ENCODE data around the gene AGL. TPM values are rescaled to one million over a fixed set of nuclear protein-coding genes. Genes with fewer than 3 reads are reported as not detected.

The AGL gene
- total and polyA plus RNA-seq, 2 of the 13 experiments (the other 11 are each of a cell fraction or from before 2014, with no cell fraction given) = 4.3 to 13.1 TPM

DNA sequence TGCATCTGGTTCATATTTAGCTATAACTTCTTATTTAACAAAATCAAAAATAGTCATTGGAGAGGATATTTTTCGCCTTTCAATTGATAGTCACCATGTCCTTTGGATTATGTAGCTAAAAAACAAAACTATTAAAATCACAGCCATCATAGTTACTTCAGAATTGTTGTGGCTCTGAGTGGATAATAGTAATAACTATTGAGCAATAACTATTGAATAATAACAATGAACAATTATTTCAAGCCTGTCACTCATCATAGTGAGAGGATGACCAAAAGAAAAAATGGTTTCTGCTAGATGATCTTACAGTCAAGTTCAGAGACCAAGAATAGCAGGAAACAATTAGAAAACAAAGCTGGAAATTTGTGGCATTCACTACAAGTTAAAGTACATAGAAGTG is 38.4 kb upstream of the AGL start:
- DNase-seq (ENCODE audit: low spot score) (no peak), ATAC-seq (no peak), FAIRE-seq (no peak)
- H2AFZ ChIP-seq (ENCODE audit: low read length) = no peak overlapping the region
- H3K36me3 ChIP-seq (replicated peaks in 1 of 2; ENCODE audit: control insufficient read depth in 1 of 2, insufficient read depth in 2 of 2, low read length in 2 of 2) = no peaks in the 10 kb centered on the region
- no peak overlapping the region for H3K27ac ChIP-seq (ENCODE audit: extremely low read length, insufficient read depth, low read length)
- intact Hi-C loops (cut with micrococcal nuclease; ENCODE audit: unreplicated experiment) = no loop called here
- H3K27me3 ChIP-seq (ENCODE audit: control insufficient read depth in 1 of 2, insufficient read depth in 2 of 2, low read length in 2 of 2) = peaks cover 0 to 2% of the 10 kb centered on the region in 2 experiments; a peak in 1 of 5 replicates
- no peak overlapping the region for H3K9ac ChIP-seq (ENCODE audit: insufficient read depth, low read depth, low read length)
- H3K9me3 ChIP-seq (ENCODE audit: low read length) = no peaks in the 10 kb centered on the region
- ChIA-PET CTCF (ENCODE audit: low intra/inter-chr PET ratio, low total read pairs) (no interaction called here), POLR2A (no interaction called here)
- no peaks in the 10 kb centered on the region for H3K79me2 ChIP-seq (ENCODE audit: insufficient read depth, low read length)
- in situ Hi-C loops (cut with HindIII; ENCODE audit: extremely low pct_ligation_motif_present, low pct_unique_long_range_greater_than_20kb) = loop anchor here (10.0 to 25.0 kb wide), 2 partner anchors 643 to 1051 kb away; no protein-coding TSS in a partner anchor
- H3K4me2 ChIP-seq (ENCODE audit: low read depth, low read length) = no peak overlapping the region
- peaks cover 25% of the 10 kb centered on the region for H3K4me1 ChIP-seq (ENCODE audit: insufficient read depth, low read length)
- WGBS (ENCODE audit: low lambda C conversion rate) = 77% methylated on average over 1 of the region's 1 CpG
- no TSS peak for BruUV-seq (replicated peaks)
- TF ChIP-seq DDIT3 (CRISPR knock-in tag; IDR thresholded peaks at IDR 0.05) (no peak), ZNF510 (CRISPR knock-in tag; IDR thresholded peaks at IDR 0.05; ENCODE audit: low read depth) (no peak), CEBPB (IDR thresholded peaks at IDR 0.05; ENCODE audit: borderline replicate concordance, low read depth, low read length) (0 out of 2 replicates have a peak, but pooled peaks have one; percentile 47), ZEB1 (IDR thresholded peaks at IDR 0.05; ENCODE audit: insufficient replicate concordance, low read depth) (no peak), NR0B2 (CRISPR knock-in tag; IDR thresholded peaks at IDR 0.05) (no peak)
- no peaks in the 10 kb centered on the region for H4K20me1 ChIP-seq (ENCODE audit: insufficient read depth, low read length)
- no peak overlapping the region for H3K4me3 ChIP-seq (replicated peaks in 1 of 3; ENCODE audit: insufficient read depth in 1 of 3, low read depth in 2 of 3, low read length in 3 of 3)

DNA sequence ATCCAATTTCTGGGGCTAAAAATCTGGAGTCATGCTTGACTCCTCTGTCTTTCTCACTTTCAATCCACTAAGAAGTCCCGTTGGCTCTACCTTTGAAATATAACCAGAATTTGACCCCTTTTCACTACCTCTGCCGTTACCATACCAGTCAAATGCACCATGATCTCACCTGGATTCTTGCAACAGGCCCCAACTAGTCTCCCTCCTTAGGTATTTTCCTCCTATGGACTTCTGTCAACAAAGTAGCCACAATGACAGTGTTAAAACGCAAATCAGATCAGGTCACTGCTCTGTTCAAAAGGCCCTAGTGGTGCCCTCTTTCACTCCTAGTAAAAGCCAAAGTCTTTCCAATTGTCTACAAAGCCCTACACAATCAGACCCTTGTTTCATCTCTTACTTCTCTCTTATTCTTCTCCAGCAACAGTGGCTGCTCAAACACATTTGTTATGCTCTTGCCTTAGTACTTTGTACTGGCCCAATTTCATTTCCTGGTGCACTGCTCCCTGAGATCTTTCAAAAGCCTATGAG is 35.7 kb upstream of the AGL start:
- H3K27me3 ChIP-seq (ENCODE audit: control insufficient read depth in 1 of 2, insufficient read depth in 2 of 2, low read length in 2 of 2) = peaks cover 0 to 4% of the 10 kb centered on the region in 2 experiments; a peak in 1 of 5 replicates
- no peak overlapping the region for H3K27ac ChIP-seq (ENCODE audit: extremely low read length, insufficient read depth, low read length)
- no peak overlapping the region for H2AFZ ChIP-seq (ENCODE audit: low read length)
- ATAC-seq (peak; percentile 62), FAIRE-seq (no peak), DNase-seq (ENCODE audit: low spot score) (peak; percentile 36)
- no peaks in the 10 kb centered on the region for H3K9me3 ChIP-seq (ENCODE audit: low read length)
- no peak overlapping the region for H3K4me2 ChIP-seq (ENCODE audit: low read depth, low read length)
- H3K79me2 ChIP-seq (ENCODE audit: insufficient read depth, low read length) = no peaks in the 10 kb centered on the region
- no peaks in the 10 kb centered on the region for H3K36me3 ChIP-seq (replicated peaks in 1 of 2; ENCODE audit: control insufficient read depth in 1 of 2, insufficient read depth in 2 of 2, low read length in 2 of 2)
- no peaks in the 10 kb centered on the region for H4K20me1 ChIP-seq (ENCODE audit: insufficient read depth, low read length)
- CTCF ChIA-PET (ENCODE audit: low intra/inter-chr PET ratio, low total read pairs) = no interaction called here
- under 1% methylated on average over 3 of the region's 3 CpGs for WGBS (ENCODE audit: low lambda C conversion rate)
- peaks cover 12% of the 10 kb centered on the region for H3K4me1 ChIP-seq (ENCODE audit: insufficient read depth, low read length)
- H3K9ac ChIP-seq (ENCODE audit: insufficient read depth, low read depth, low read length) = no peak overlapping the region
- no TSS peak for BruUV-seq (replicated peaks)
- intact Hi-C loops (cut with micrococcal nuclease; ENCODE audit: unreplicated experiment) = no loop called here
- H3K4me3 ChIP-seq (replicated peaks in 1 of 3; ENCODE audit: insufficient read depth in 1 of 3, low read depth in 2 of 3, low read length in 3 of 3) = no peak overlapping the region
- in situ Hi-C loops (cut with HindIII; ENCODE audit: extremely low pct_ligation_motif_present, low pct_unique_long_range_greater_than_20kb) = loop anchor here (10.0 to 25.0 kb wide), 2 partner anchors 640 to 1048 kb away; no protein-coding TSS in a partner anchor
- peak; percentile 77 for TF ChIP-seq GFI1 (CRISPR knock-in tag; IDR thresholded peaks at IDR 0.05; ENCODE audit: borderline replicate concordance)
- no peak for TF ChIP-seq THAP7 (CRISPR knock-in tag; IDR thresholded peaks at IDR 0.05)
- POLR2A ChIA-PET = no interaction called here

Measured in HepG2 (cell line).